Kidney tubule cell (primary cell): ENCODE results near the gene MLST8.
"Not testable (repeated sequence)": the region's sequence is repeated elsewhere in the genome, so short reads cannot be mapped to it uniquely, and the experiment has no call there.

Experiments used
- DNase-seq: peaks from one replicate; pipeline ENCODE4 v3.0.0-alpha.2; 2018; ENCODE audit warnings: low spot score

MLST8 gene

GRCh38 chr16:2232094-2232990 is 27.1 kb downstream of the MLST8 start:
- DNase-seq, result no peak

- DNase-seq, result no peak
Observed at GRCh38 chr16:2233046-2233775, 28.0 kb downstream of the MLST8 start.

- no peak for DNase-seq
Observed at GRCh38 chr16:2233872-2234812, 28.9 kb downstream of the MLST8 start.

- DNase-seq, result no peak
Observed at GRCh38 chr16:2234813-2235170, 29.5 kb downstream of the MLST8 start.

GRCh38 chr16:2235234-2235651 is 30.0 kb downstream of the MLST8 start:
- DNase-seq, result no peak

GRCh38 chr16:2235695-2236336 is 30.6 kb downstream of the MLST8 start:
- no peak for DNase-seq

- DNase-seq, result no peak
Observed at GRCh38 chr16:2236337-2237101, 31.3 kb downstream of the MLST8 start, which contains the start of gene DNASE1L2. DNASE1L2 (plus strand) TSS chr16:2236444; CDS start chr16:2236817, 373 bp downstream.

- no peak for DNase-seq
Observed at GRCh38 chr16:2237102-2237482, 31.8 kb downstream of the MLST8 start.

- DNase-seq, result no peak
Observed at GRCh38 chr16:2237493-2238149, 32.4 kb downstream of the MLST8 start.

GRCh38 chr16:2238150-2238837 is 33.0 kb downstream of the MLST8 start:
- DNase-seq, result no peak

GRCh38 chr16:2238838-2239675 is 33.8 kb downstream of the MLST8 start:
- no peak for DNase-seq

- DNase-seq, result not testable (repeated sequence)
Observed at GRCh38 chr16:2240331-2240730, 35.1 kb downstream of the MLST8 start.

- DNase-seq, result no peak
Observed at GRCh38 chr16:2242598-2242997, 37.3 kb downstream of the MLST8 start.

GRCh38 chr16:2243031-2243528 is 37.8 kb downstream of the MLST8 start:
- DNase-seq, result no peak

- DNase-seq, result no peak
Observed at GRCh38 chr16:2243781-2244180, 38.5 kb downstream of the MLST8 start.

- no peak for DNase-seq
Observed at GRCh38 chr16:2244301-2244700, 39.0 kb downstream of the MLST8 start.

- no peak for DNase-seq
Observed at GRCh38 chr16:2244926-2245795, 39.9 kb downstream of the MLST8 start.
